Measurements from ENCODE around the gene WNT2.

DNA sequence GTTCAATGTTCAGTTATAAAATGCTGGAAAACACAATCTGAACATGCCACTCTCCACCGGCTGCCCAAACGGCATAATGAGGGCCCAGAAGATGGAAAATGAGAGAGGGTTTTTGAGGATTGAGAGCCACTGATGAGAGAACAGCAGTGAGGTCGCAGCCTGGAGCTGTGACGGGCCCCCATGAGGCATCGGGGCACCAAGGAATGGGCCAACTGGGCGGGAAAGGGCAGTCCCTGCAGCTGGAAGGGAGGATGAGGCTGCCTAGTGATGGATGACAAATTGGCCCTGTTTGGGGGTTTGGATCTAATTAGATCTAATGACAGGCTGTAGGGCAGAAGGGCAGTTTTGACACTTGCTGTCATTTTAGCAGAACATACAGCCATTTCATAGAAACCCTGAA, 39.1 kb downstream of the WNT2 start:
- TF ChIP-seq, protein P1, sequence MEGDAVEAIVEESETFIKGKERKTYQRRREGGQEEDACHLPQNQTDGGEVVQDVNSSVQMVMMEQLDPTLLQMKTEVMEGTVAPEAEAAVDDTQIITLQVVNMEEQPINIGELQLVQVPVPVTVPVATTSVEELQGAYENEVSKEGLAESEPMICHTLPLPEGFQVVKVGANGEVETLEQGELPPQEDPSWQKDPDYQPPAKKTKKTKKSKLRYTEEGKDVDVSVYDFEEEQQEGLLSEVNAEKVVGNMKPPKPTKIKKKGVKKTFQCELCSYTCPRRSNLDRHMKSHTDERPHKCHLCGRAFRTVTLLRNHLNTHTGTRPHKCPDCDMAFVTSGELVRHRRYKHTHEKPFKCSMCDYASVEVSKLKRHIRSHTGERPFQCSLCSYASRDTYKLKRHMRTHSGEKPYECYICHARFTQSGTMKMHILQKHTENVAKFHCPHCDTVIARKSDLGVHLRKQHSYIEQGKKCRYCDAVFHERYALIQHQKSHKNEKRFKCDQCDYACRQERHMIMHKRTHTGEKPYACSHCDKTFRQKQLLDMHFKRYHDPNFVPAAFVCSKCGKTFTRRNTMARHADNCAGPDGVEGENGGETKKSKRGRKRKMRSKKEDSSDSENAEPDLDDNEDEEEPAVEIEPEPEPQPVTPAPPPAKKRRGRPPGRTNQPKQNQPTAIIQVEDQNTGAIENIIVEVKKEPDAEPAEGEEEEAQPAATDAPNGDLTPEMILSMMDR (IDR thresholded peaks at IDR 0.05) = no peak
- TF ChIP-seq POLR2A (IDR thresholded peaks at IDR 0.05; ENCODE audit: low read depth) = no peak
